Osteoblast (primary cell): ENCODE measurements around the gene DPP10. TPM values are rescaled to one million over a fixed set of nuclear protein-coding genes. Genes with fewer than 3 reads are reported as not detected.

Source experiments
- DNase-seq: peaks from one replicate; pipeline ENCODE4 v3.0.0; 2011; ENCODE audit warnings: low spot score, mixed read lengths; ENCODE audit not compliant: insufficient read length; ENCODE audit errors: missing footprints
- H2AFZ ChIP-seq: 2 replicates; pipeline ENCODE4 v1.6.0; 2011; ENCODE audit warnings: mild to moderate bottlenecking, low read length
- H3K27ac ChIP-seq: 2 replicates; pipeline ENCODE4 v1.5.1; 2011; ENCODE audit warnings: mild to moderate bottlenecking, low read depth, low read length, moderate library complexity
- H3K27me3 ChIP-seq: 2 replicates; pipeline ENCODE4 v1.6.0; 2012; ENCODE audit warnings: mild to moderate bottlenecking, control low read depth, inconsistent platforms, low read length, moderate library complexity; ENCODE audit not compliant: insufficient read depth
- H3K36me3 ChIP-seq: 2 replicates; pipeline ENCODE4 v1.5.1; 2011; ENCODE audit warnings: mild to moderate bottlenecking, low read length, control low read depth, moderate library complexity; ENCODE audit not compliant: insufficient read depth
- H3K4me1 ChIP-seq: 2 replicates; pipeline ENCODE4 v1.5.1; 2011; ENCODE audit warnings: mild to moderate bottlenecking, low read length, control low read depth, moderate library complexity; ENCODE audit not compliant: insufficient read depth
- H3K4me2 ChIP-seq: 2 replicates; pipeline ENCODE4 v1.6.0; 2011; ENCODE audit warnings: mild to moderate bottlenecking, low read length; ENCODE audit not compliant: insufficient read depth
- H3K4me3 ChIP-seq: fragments of 200-600 bp; sonication (generic); 3 replicates; pipeline ENCODE4 v1.5.1; 2012; ENCODE audit warnings: mild to moderate bottlenecking, low read length, inconsistent platforms; ENCODE audit not compliant: insufficient read depth
- H3K79me2 ChIP-seq: 2 replicates; pipeline ENCODE4 v1.6.0; 2012; ENCODE audit warnings: mild to moderate bottlenecking, low read length, control low read depth, inconsistent platforms; ENCODE audit not compliant: insufficient read depth
- H3K9me3 ChIP-seq: 2 replicates; pipeline ENCODE4 v1.5.1; 2011; ENCODE audit warnings: low read depth, low read length, control low read depth
- H4K20me1 ChIP-seq: 2 replicates; pipeline ENCODE4 v1.6.0; 2012; ENCODE audit warnings: mild to moderate bottlenecking, low read length, control low read depth; ENCODE audit not compliant: insufficient read depth
- CTCF ChIP-seq: IDR thresholded peaks from 2 replicates; pipeline ENCODE4 v1.5.1; 2011; ENCODE audit warnings: mild to moderate bottlenecking, low read depth, low read length, moderate library complexity; ENCODE audit errors: extremely low read depth
- total RNA-seq: library from RNA; depleted of rRNA; stranded (reverse); fragments of >200 nt; gene quantifications from 2 replicates; pipeline ENCODE4 v1.2.3, GENCODE V29; 2012

Gene DPP10
- total RNA-seq, 1 donor, result not detected

- H3K4me1 ChIP-seq, result no peaks in the 10 kb centered on the region
- no peak overlapping the region for H3K4me2 ChIP-seq
- no peak for TF ChIP-seq CTCF
- no peaks in the 10 kb centered on the region for H3K79me2 ChIP-seq
- no peak overlapping the region for H3K27ac ChIP-seq
- no peaks in the 10 kb centered on the region for H4K20me1 ChIP-seq
- DNase-seq, result no peak
- H3K4me3 ChIP-seq, result no peak overlapping the region
- H3K36me3 ChIP-seq, result no peaks in the 10 kb centered on the region
- no peak overlapping the region for H2AFZ ChIP-seq
- H3K27me3 ChIP-seq, result no peaks in the 10 kb centered on the region
- H3K9me3 ChIP-seq, result peaks cover 3% of the 10 kb centered on the region
Measured at GRCh38 chr2:115369400-115369799, 927.0 kb downstream of the DPP10 start.

GRCh38 chr2:115374981-115375380, 932.5 kb downstream of the DPP10 start:
- no peak overlapping the region for H2AFZ ChIP-seq
- H3K9me3 ChIP-seq, result peaks cover 5% of the 10 kb centered on the region
- TF ChIP-seq CTCF, result no peak
- H3K79me2 ChIP-seq, result no peaks in the 10 kb centered on the region
- DNase-seq, result no peak
- H3K27ac ChIP-seq, result no peak overlapping the region
- no peaks in the 10 kb centered on the region for H4K20me1 ChIP-seq
- H3K4me1 ChIP-seq, result no peaks in the 10 kb centered on the region
- H3K4me3 ChIP-seq, result no peak overlapping the region
- H3K36me3 ChIP-seq, result no peaks in the 10 kb centered on the region
- no peaks in the 10 kb centered on the region for H3K27me3 ChIP-seq
- no peak overlapping the region for H3K4me2 ChIP-seq

GRCh38 chr2:115384399-115384798, 942.0 kb downstream of the DPP10 start:
- Histone ChIP-seq H3K27me3 (no peaks in the 10 kb centered on the region), H3K36me3 (no peaks in the 10 kb centered on the region), H3K9me3 (no peaks in the 10 kb centered on the region), H3K4me3 (no peak overlapping the region), H3K4me1 (no peaks in the 10 kb centered on the region), H4K20me1 (no peaks in the 10 kb centered on the region), H3K27ac (no peak overlapping the region), H2AFZ (no peak overlapping the region), H3K4me2 (no peak overlapping the region), H3K79me2 (no peaks in the 10 kb centered on the region)
- no peak for TF ChIP-seq CTCF
- no peak for DNase-seq

GRCh38 chr2:115386465-115386864, 944.0 kb downstream of the DPP10 start:
- no peak for DNase-seq
- Histone ChIP-seq H3K27me3 (no peaks in the 10 kb centered on the region), H3K4me1 (no peaks in the 10 kb centered on the region), H2AFZ (no peak overlapping the region), H3K4me3 (no peak overlapping the region), H3K36me3 (no peaks in the 10 kb centered on the region), H4K20me1 (no peaks in the 10 kb centered on the region), H3K4me2 (no peak overlapping the region), H3K79me2 (no peaks in the 10 kb centered on the region), H3K27ac (no peak overlapping the region), H3K9me3 (no peaks in the 10 kb centered on the region)
- TF ChIP-seq CTCF, result no peak
